Choroid plexus epithelial cell (primary cell): ENCODE data around the gene METTL4.

Experiments used
- DNase-seq: peaks from one replicate; pipeline ENCODE4 v3.0.0-alpha.2; 2010; ENCODE audit warnings: low read depth
- H3K4me3 ChIP-seq: 2 replicates; pipeline ENCODE4 v1.5.1; 2011; ENCODE audit warnings: low read depth, mild to moderate bottlenecking, control low read depth, low read length, moderate library complexity
- CTCF ChIP-seq: conservative IDR thresholded peaks from 2 replicates; pipeline ENCODE4 v1.5.1; 2011; ENCODE audit warnings: low read depth, mild to moderate bottlenecking, control low read depth, inconsistent platforms, low read length, moderate library complexity

Gene METTL4

GRCh38 chr18:2502394-2502793, 68.9 kb downstream of the METTL4 start:
- no peak for TF ChIP-seq CTCF
- H3K4me3 ChIP-seq, result no peak overlapping the region
- DNase-seq, result no peak

GRCh38 chr18:2497797-2498196, 73.5 kb downstream of the METTL4 start:
- no peak overlapping the region for H3K4me3 ChIP-seq
- DNase-seq, result no peak
- TF ChIP-seq CTCF, result no peak

GRCh38 chr18:2495381-2495780, 75.9 kb downstream of the METTL4 start:
- no peak for TF ChIP-seq CTCF
- H3K4me3 ChIP-seq, result no peak overlapping the region
- DNase-seq, result no peak

GRCh38 chr18:2494921-2495320, 76.4 kb downstream of the METTL4 start:
- H3K4me3 ChIP-seq, result no peak overlapping the region
- TF ChIP-seq CTCF, result no peak

More at GRCh38 chr18:2494921-2495320, 76.4 kb downstream of the METTL4 start:
- DNase-seq, result peak; percentile 39
